HG02852 (cell line): ENCODE results near the gene INSM2.
A peak's percentile ranks its signal among the peaks of the same experiment; 100 is the strongest.

Experiments used
- ATAC-seq: cut with Tn5 transposase; IDR thresholded peaks from one replicate; pipeline ENCODE4 v1.9.1; 2021; ENCODE audit warnings: mild to moderate bottlenecking, moderate library complexity; ENCODE audit not compliant: unreplicated experiment

INSM2 gene, protein sequence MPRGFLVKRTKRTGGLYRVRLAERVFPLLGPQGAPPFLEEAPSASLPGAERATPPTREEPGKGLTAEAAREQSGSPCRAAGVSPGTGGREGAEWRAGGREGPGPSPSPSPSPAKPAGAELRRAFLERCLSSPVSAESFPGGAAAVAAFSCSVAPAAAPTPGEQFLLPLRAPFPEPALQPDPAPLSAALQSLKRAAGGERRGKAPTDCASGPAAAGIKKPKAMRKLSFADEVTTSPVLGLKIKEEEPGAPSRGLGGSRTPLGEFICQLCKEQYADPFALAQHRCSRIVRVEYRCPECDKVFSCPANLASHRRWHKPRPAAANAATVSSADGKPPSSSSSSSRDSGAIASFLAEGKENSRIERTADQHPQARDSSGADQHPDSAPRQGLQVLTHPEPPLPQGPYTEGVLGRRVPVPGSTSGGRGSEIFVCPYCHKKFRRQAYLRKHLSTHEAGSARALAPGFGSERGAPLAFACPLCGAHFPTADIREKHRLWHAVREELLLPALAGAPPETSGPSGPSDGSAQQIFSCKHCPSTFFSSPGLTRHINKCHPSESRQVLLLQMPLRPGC

DNA sequence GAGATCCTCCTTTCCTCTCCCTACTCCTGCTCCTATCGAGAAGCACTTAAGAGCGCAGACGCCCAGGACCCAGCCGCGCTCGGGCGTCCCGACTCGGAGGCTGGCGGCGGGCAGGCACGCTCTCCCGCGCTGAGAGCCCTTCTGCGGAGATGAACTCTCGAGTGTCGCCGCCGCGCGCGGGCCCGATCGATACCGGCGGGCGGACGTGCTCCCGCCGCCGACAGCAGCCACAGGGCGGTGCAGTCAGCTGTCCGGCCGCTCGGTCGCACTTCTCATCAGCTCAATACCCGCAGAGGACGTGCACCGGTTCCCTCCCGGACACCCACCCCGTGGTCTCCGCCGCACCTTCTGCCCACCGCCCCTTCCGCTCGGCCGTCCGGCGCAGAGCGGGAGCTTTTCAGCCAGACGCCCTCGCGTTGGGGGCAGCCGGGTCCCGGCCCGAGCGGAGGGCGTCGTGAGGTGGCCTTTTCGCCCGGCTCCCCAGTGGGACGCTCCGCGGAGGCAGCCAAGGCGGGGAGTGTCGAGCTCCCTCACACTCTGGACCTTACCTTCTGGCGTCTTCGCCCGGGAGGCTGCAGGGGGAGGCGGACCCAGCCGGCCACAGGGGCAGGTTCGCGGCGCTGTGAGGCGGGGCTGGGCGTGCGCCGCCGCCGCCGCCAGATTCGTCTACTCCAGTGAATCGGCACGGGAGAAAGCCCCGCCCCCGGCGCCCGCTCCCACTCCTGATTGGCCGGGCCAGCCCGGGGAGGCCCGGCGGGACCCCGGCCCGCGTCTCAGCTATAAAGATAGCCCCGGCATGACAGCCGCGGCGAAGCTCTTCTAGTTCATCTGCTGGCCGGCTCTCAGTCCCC, at the start of gene INSM2:
INSM2 (plus strand) TSS at position 808 of the 851 bp plus-strand sequence. CDS start 89 bp downstream, outside the sequence.
- peak; percentile 82 for ATAC-seq

DNA sequence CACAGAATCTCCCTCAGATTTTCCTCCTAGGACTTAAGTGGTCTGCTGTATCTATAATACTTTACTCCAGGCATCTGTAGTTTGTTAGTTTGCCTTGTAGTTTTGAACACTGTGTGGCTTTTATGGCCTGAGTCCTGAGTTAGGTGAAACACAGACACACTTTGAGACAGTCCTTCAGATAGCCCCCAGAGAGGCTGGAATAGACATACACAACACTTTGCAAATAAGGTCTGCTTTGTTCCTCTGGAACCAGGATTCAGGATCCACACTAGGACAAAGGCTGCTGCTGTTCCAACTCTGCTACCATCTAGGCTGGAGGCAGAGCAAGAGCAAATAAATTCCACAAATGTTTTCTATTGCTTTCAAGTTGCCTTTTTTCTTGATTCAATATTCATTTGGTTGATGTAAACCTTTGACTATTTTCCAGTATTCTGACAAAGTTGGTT, 41.4 kb upstream of the INSM2 start:
- no peak for ATAC-seq

DNA sequence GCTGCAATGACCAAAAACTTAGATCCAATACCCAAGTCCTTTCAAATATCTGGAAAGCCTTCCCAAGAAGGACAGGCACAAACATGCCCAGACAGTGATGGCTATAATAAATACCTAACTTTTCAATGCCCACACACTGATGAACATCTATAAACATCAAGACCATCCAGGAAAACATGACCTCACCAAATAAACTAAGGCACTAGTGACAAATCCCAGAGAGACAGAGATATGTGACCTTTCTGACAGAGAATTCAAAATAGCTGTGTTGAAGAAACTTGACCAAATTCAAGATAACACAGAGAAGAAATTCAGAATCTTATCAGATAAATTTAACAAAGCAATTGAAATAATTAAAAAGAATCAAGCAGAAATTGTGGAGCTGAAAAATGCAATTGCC, 38.7 kb upstream of the INSM2 start:
- ATAC-seq, result no peak

DNA sequence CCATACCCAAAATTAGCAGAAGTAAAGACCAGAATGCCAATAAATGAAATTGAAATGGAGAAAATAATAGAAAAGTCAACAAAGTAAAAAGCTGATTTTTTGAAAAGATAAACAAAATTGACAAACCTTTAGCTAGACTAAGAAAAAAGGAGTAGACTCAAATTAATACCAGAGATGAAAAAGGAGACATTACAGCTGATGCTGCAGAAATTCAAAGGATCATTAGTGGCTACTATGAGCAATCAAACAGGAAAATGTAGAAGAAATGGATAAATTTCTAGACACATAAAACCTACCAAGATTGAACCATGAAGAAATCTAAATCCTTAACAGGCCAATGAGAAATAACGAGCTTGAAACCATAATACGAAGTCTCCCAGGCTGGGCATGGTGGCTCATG, 34.8 kb upstream of the INSM2 start:
- no peak for ATAC-seq

DNA sequence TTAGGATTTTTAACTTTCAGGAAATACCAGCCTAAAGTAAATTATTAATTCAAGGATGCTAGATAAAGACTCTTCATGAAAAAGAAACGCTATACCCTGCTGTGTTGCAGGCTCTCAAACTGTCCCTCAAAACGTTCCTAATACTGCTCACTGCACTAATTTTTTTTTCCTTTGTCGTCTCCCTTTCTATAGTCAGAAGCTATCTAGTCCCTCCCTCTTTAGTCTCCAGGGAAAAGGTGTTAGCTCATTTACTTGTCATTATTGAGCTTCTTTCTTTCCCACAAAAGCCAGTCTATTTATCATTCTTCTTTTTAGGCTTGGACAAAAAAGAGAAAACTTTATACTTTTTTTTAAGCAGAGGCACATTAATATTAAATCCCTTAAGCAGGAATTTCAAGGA, 30.3 kb upstream of the INSM2 start:
- ATAC-seq, result no peak

DNA sequence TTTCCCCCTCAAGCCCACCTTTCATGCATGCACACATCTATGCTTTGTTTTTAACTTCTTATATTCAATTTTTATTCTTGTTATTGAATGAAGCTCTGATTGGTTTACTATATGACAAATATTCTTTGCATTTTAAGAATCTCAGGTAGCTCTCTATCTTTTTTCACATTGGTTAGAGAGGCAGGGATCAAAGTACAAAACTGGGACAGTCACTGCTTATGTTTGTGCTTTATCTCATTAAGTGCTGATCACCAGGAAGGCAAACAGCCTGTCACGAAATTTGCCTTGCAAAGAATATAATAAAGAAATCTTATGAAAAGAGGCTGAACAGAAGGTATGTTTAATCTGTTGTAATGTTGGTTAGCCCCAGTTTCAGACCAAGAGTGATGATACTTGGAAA, 29.7 kb upstream of the INSM2 start:
- no peak for ATAC-seq

DNA sequence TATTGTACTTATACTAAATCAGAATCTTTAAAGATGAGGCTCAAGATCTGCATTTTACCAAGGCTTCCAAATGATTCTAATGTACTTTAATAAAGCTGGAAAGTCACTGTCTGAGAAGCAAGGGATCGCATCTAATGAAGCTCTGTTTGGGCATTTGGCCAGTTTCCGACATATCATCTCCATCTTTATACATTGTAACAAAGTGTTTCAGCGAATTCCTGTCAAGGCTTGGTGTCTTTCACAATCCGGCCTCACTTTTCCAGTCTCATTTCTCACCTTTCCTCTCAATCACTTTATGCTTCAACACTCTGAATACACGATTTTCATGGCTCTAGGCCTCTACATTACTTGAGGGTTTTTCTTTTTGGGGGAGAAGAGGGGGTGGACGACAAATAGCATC, 27.5 kb upstream of the INSM2 start:
- ATAC-seq, result no peak

DNA sequence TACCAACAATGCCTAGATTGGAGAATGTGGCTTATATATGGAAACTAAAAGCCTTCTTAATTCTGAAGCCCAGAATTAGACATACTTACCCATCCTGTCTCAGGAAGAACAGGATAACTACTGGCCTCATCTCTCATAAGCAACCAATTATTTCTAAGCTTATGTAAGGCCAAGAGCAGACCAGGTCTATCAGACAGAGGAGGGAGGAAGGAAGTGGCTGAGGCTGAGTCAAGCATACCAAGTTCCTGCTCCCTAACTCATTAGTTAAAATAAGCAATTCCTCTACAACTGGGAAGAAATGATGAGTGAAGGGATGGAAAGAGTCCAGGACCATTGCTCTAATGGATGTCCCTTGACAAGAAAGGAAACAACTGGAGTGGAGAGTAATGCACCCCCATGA, 27.0 kb upstream of the INSM2 start:
- no peak for ATAC-seq

DNA sequence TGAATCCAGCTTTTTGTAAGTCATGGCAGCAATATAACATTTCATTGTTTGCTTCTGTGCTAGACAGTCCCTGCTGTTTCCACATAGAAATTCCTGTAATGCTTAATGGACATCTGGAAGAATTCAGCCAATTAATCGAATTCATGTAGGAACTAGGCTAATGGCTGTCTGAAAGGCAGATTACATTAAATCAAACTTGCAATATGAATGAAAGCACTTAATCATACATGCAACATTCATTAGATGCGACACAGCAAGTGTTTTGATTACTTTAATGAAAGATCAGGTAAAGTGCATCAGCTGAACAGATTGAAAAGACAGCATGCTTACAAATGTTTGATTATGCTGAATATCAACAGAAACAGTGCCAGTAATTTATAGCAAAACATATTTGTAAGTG, 24.1 kb upstream of the INSM2 start:
- ATAC-seq, result no peak

DNA sequence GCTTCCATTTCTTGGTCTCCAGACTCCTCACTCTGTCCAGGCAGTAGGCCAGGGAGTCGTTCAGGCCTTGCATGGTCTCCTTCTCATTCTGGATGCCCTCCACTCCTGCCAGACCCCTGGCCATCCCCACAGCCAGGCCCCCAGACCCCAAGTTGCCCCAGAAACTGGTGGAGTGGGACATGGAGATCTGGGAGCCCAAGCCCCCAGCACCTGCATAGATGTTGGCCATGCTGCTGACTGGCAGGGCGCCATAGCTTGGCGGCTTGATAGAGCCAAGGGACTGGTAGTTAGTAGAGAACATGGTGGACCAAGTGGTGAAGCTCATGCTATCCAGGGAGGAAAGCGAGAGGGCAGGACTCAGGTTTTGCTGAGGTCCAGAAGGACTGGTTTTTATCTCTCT, 21.2 kb upstream of the INSM2 start:
- no peak for ATAC-seq

DNA sequence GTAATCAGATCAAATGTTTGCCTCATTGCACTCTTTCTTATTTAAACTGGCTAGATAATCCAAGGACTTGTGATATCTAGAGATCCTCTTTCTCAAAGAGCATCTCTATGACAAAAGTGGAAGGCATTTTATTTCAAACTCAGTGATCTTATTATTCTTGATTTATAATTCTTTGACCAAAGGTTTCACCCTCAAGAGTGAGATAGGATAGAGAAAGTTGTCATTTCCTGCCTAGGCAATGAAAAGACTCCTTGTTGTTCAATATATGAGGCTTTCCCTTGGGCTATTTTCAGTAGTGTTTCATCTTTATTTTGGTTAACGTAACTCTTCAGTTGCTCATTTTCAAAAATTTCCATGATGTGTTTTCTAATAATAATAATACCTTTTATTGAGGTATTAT, 18.0 kb upstream of the INSM2 start:
- no peak for ATAC-seq

DNA sequence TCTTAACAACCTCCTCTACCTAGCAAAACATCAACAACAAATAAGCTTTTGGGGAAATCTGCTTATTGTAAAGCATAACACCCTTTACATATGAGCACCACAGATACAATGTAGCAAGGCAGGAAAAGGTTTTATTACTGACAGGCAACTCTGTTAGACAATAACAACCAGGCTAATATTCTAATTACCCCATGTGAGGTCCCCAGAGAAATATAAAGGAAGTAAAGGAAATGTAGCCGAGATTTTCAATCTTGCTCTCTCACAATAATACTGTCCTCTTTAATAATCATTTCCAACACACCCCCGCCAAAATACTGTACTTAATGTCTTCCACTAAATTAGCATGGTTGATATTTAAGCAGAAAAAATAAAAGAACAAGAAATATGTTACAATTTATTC, 14.0 kb upstream of the INSM2 start:
- ATAC-seq, result no peak

DNA sequence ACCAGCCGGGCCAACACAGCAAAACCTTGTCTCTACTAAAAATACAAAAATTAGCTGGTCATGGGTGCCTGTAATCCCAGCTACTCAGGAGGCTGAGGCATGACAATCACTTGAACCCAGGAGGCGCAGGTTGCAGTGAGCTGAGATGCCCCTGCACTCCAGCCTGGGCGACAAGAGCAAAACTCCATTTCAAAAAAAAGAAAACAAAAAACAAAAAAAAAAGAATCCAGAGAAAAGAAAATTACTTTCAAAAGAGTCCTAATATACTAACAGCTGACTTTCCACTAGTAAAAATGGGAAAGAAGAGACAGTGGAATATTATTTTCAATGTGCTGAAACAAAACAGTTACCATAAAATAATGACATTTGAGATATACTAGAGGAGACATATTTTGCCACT, 8.3 kb upstream of the INSM2 start:
- ATAC-seq, result no peak

DNA sequence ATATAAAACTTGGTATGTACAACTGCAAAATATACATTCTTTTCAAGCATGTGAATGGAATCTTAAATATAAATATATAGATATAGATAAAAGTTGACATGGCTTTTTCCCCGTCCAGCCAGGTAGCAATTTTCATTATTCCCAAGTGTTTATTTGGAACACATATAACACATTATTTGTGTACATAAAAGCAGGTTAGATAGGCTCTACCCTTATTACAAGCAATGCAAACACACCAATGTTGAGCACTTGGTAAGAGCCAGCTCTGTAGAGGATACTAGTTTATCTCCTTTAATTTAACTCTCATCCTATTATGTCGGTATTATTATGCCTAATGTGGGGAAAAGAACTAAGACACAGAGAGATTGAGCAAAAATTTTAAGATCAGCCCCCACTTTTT, 7.0 kb upstream of the INSM2 start:
- no peak for ATAC-seq

DNA sequence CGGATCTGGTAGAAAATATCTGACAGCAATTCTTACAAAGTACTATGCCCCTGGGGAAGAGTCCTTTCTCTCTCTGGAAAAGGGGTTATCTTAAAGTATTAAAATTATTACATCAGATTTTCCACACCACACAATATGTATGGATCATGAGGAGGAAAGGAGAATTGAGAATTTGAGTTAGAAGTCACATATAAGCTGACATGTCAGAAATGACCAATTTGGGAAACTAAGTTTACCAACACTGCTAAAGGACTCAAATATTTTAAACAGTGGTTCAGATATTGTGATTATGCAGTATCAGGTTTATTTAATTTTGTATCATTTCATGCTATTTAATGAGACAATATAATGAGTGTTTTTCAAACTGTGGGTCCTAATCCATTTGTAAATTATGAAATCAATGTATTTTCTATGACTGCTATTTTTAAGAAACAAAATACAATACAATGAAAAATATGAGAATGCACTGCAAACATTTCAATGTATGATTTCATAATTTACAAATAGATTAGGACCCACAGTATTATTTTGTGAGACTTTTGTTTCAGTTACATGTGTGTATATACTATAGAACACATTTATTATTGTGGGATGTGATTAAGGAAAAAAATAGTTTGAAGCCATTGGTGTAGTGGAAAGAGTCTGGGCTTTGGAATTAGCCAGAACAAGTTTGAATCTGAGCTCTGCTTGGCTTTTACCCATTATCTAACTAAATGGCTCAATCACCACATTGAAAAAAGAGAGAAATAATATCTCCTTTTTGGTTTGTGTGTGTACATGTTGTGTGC, 1.8 kb upstream of the INSM2 start:
- no peak for ATAC-seq

DNA sequence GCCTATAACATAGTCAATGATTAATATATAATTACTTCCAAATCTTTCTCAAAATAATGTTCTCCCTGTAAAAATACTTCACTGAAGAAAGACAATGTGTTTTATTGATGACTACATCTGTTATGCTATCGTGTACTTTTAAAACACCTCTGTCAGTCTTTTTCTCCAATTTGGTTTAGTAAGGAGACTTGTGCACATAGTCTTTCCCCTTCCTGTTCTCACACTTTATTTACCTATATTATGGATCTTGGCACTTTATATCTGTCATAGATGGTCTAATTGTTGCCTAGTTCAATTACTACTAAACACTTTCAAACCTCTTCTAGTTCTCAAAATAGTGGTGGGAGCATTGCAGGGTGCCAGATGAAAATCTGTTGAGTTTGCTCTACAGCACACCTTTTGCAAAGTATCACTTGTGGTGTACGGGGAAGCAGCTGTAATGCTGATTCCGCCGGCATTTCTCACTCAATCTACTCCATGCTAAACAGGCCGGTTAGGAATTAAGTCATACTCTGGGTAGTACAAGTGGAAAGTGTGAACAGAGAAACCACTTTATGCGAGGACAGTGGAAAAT, 1.1 kb upstream of the INSM2 start:
- ATAC-seq, result peak; percentile 8

DNA sequence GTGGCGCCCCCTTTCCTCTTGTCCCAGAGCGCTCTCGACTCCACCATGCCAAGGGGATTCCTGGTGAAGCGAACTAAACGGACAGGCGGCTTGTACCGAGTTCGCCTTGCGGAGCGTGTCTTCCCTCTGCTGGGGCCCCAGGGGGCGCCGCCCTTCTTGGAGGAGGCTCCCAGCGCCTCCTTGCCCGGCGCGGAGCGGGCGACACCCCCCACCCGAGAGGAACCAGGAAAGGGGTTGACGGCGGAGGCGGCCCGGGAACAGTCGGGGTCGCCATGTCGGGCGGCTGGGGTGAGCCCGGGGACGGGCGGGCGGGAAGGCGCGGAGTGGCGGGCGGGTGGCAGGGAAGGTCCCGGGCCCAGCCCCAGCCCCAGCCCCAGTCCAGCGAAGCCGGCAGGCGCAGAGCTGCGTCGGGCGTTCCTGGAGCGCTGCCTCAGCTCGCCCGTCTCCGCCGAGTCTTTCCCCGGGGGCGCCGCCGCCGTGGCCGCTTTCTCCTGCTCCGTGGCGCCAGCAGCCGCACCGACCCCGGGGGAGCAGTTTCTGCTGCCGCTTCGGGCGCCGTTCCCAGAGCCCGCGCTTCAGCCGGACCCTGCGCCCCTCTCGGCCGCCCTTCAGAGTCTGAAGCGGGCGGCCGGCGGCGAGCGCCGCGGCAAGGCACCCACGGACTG, 376 bp downstream of the INSM2 start:
- peak; percentile 14 for ATAC-seq

DNA sequence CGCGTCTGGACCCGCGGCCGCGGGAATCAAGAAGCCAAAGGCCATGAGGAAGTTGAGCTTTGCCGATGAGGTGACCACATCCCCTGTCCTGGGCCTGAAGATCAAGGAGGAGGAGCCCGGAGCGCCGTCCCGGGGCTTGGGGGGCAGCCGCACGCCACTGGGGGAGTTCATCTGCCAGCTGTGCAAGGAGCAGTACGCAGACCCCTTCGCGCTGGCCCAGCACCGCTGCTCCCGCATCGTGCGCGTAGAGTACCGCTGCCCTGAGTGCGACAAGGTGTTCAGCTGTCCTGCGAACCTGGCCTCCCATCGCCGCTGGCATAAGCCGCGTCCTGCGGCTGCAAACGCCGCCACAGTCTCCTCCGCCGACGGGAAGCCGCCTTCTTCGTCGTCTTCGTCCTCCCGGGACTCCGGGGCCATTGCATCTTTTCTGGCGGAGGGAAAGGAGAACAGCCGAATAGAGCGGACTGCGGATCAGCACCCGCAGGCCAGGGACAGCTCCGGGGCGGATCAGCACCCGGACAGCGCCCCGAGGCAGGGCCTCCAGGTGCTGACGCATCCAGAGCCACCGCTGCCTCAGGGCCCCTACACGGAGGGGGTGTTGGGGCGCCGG, 1.0 kb downstream of the INSM2 start:
- ATAC-seq, result peak; percentile 54

DNA sequence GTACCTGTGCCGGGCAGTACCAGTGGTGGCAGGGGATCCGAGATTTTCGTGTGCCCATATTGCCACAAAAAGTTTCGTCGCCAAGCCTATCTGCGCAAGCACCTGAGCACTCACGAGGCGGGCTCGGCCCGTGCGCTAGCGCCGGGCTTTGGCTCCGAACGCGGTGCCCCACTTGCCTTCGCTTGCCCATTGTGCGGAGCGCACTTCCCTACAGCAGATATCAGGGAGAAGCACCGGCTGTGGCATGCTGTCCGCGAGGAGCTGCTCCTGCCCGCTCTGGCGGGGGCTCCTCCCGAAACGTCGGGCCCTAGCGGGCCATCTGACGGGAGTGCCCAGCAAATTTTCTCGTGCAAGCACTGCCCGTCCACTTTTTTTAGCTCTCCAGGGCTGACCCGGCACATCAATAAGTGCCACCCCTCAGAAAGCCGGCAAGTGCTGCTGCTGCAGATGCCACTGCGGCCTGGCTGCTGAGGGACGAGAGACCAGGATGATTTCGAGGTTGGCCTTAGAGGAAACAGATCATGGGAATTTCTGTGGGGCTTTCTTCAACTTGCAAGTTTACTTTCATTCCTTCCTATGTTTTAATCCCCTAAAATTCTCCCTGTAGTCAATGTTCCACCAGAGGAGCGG, 1.6 kb downstream of the INSM2 start:
- ATAC-seq, result peak; percentile 4
